GM23248 (cell line): ENCODE measurements around the gene AKAP12. TPM values are rescaled to one million over a fixed set of nuclear protein-coding genes. Genes with fewer than 3 reads are reported as not detected.
A peak's percentile ranks its signal among the peaks of the same experiment; 100 is the strongest.

Experiments used
- DNase-seq: peaks from one replicate; pipeline ENCODE4 v3.0.0-alpha.2; 2015
- H2AFZ ChIP-seq: fragments of 200-600 bp; sonication (generic); 2 replicates; pipeline ENCODE4 v1.6.1; 2016; ENCODE audit warnings: antibody characterized with exemption
- H3F3A ChIP-seq: fragments of 200-600 bp; sonication (generic); 2 replicates; pipeline ENCODE4 v1.6.1; 2016; ENCODE audit warnings: mild to moderate bottlenecking, antibody characterized with exemption, mixed run types; ENCODE audit not compliant: insufficient read depth
- H3K27ac ChIP-seq: fragments of 200-600 bp; sonication (generic); 2 replicates; pipeline ENCODE4 v1.5.1; 2016; ENCODE audit warnings: mild to moderate bottlenecking
- H3K27me3 ChIP-seq: fragments of 200-600 bp; sonication (generic); replicated peaks from 2 replicates; pipeline ENCODE4 v1.6.1; 2016; ENCODE audit warnings: mild to moderate bottlenecking; ENCODE audit not compliant: insufficient read depth
- H3K36me3 ChIP-seq: fragments of 200-600 bp; sonication (generic); 2 replicates; pipeline ENCODE4 v1.6.1; 2016; ENCODE audit warnings: low read depth, mild to moderate bottlenecking
- H3K4me1 ChIP-seq: fragments of 200-600 bp; sonication (generic); 2 replicates; pipeline ENCODE4 v1.6.1; 2016; ENCODE audit warnings: mild to moderate bottlenecking; ENCODE audit not compliant: insufficient read depth
- H3K4me2 ChIP-seq: fragments of 200-600 bp; sonication (generic); one replicate; pipeline ENCODE4 v1.6.1; 2016; ENCODE audit warnings: mild to moderate bottlenecking; ENCODE audit not compliant: unreplicated experiment
- H3K4me3 ChIP-seq: fragments of 200-600 bp; sonication (generic); 2 replicates; pipeline ENCODE4 v1.5.1; 2016; ENCODE audit warnings: mild to moderate bottlenecking
- H3K79me2 ChIP-seq: fragments of 200-600 bp; sonication (generic); 2 replicates; pipeline ENCODE4 v1.6.1; 2016; ENCODE audit warnings: mild to moderate bottlenecking; ENCODE audit not compliant: insufficient read depth
- H3K9ac ChIP-seq: fragments of 200-600 bp; sonication (generic); 2 replicates; pipeline ENCODE4 v1.6.1; 2016; ENCODE audit warnings: mild to moderate bottlenecking
- H3K9me2 ChIP-seq: fragments of 200-600 bp; sonication (generic); 2 replicates; pipeline ENCODE4 v1.6.1; 2016; ENCODE audit warnings: mixed run types, mild to moderate bottlenecking, moderate library complexity; ENCODE audit not compliant: insufficient read depth
- H3K9me3 ChIP-seq: fragments of 200-600 bp; sonication (generic); one replicate; pipeline ENCODE4 v1.6.1; 2017; ENCODE audit warnings: low read depth
- H4K20me1 ChIP-seq: fragments of 200-600 bp; sonication (generic); 2 replicates; pipeline ENCODE4 v1.6.0; 2016; ENCODE audit not compliant: insufficient read depth
- EZH2 ChIP-seq: fragments of 200-600 bp; sonication (generic); IDR thresholded peaks from 2 replicates; pipeline ENCODE4 v1.6.1; 2018; ENCODE audit warnings: antibody characterized with exemption, mild to moderate bottlenecking; ENCODE audit not compliant: insufficient read depth, poor library complexity, severe bottlenecking
- EZH2phosphoT487 ChIP-seq: fragments of 200-600 bp; sonication (generic); IDR thresholded peaks from 2 replicates; pipeline ENCODE4 v1.6.1; 2018; ENCODE audit warnings: antibody characterized with exemption, moderate library complexity, mild to moderate bottlenecking, low read depth; ENCODE audit not compliant: insufficient read depth
- WGBS, 2 experiments: methylation state at CpG; one replicate each; pipeline ENCODE4 v1.1.6; 2015 to 2017; ENCODE audit warnings: low lambda C conversion rate in 2 of 2, low coverage in 1 of 2; ENCODE audit errors: missing lambda C conversion rate in 2 of 2; 5-methylcytosine and 5-hydroxymethylcytosine counted together
- in situ Hi-C: fragments of 300-500 bp; cut with MboI; formaldehyde crosslinking; loops from 2 replicates; pipeline ENCODE4 v1.15.0; 2020
- polyA plus RNA-seq: library from polyadenylated mRNA; unstranded; fragments of >200 nt; fragmentation: Nextera tagmentation; extraction: Ambion mirVana; gene quantifications from 2 replicates; pipeline ENCODE4 v1.2.1, GENCODE V29; 2016
- total RNA-seq: library from RNA; depleted of rRNA; stranded (reverse); fragments of >200 nt; shearing (Covaris generic); gene quantifications from 2 replicates; pipeline ENCODE4 v1.2.3, GENCODE V29; 2014

The AKAP12 gene
- total and polyA plus RNA-seq, 2 experiments from 2014 or later, result 15.7 to 24.6 TPM

- H3K9me3 ChIP-seq, result no peaks in the 10 kb centered on the region
- peak overlapping the region; percentile 52 for H3K4me3 ChIP-seq
- H3K9ac ChIP-seq, result peak overlapping the region; percentile 66
- H3K36me3 ChIP-seq, result no peaks in the 10 kb centered on the region
- H3K9me2 ChIP-seq, result no peaks in the 10 kb centered on the region
- H4K20me1 ChIP-seq, result no peaks in the 10 kb centered on the region
- DNase-seq, result no peak
- peaks cover 95% of the 10 kb centered on the region for H3K79me2 ChIP-seq
- H3F3A ChIP-seq, result peaks cover 7% of the 10 kb centered on the region
- TF ChIP-seq EZH2, result no peak
- TF ChIP-seq EZH2phosphoT487, result no peak
- in situ Hi-C loops, result no loop called here
- H3K4me1 ChIP-seq, result no peaks in the 10 kb centered on the region; the same call in 1 of the 2 replicates
- peak overlapping the region; percentile 50 for H2AFZ ChIP-seq
- H3K27ac ChIP-seq, result peak overlapping the region; percentile 72
- 82 to 86% methylated on average over 5 of the region's 5 CpGs for WGBS, 2 experiments
- peak overlapping the region; percentile 67 for H3K4me2 ChIP-seq
- no peaks in the 10 kb centered on the region for H3K27me3 ChIP-seq
Measured at GRCh38 chr6:151374036-151374683, 134.4 kb downstream of the AKAP12 start.

- no peaks in the 10 kb centered on the region for H4K20me1 ChIP-seq
- H3K36me3 ChIP-seq, result no peaks in the 10 kb centered on the region
- no peak for DNase-seq
- peaks cover 7% of the 10 kb centered on the region for H3K4me1 ChIP-seq
- 97 to 98% methylated on average over 2 of the region's 2 CpGs for WGBS, 2 experiments
- H2AFZ ChIP-seq, result no peak overlapping the region
- no peak overlapping the region for H3K27ac ChIP-seq
- no peaks in the 10 kb centered on the region for H3K9me2 ChIP-seq
- no peaks in the 10 kb centered on the region for H3K27me3 ChIP-seq
- H3K4me2 ChIP-seq, result no peak overlapping the region
- TF ChIP-seq EZH2phosphoT487, result no peak
- no peak for TF ChIP-seq EZH2
- no peak overlapping the region for H3K4me3 ChIP-seq
- H3K79me2 ChIP-seq, result peaks cover 99% of the 10 kb centered on the region
- H3K9me3 ChIP-seq, result no peaks in the 10 kb centered on the region
- H3F3A ChIP-seq, result peaks cover 13% of the 10 kb centered on the region
- no peak overlapping the region for H3K9ac ChIP-seq
- in situ Hi-C loops, result no loop called here
Measured at GRCh38 chr6:151375833-151376232, 136.1 kb downstream of the AKAP12 start.

- peaks cover 13% of the 10 kb centered on the region for H3F3A ChIP-seq
- H3K27ac ChIP-seq, result no peak overlapping the region
- no peaks in the 10 kb centered on the region for H3K9me2 ChIP-seq
- no peaks in the 10 kb centered on the region for H3K9me3 ChIP-seq
- no peaks in the 10 kb centered on the region for H4K20me1 ChIP-seq
- DNase-seq, result no peak
- no peak overlapping the region for H3K4me2 ChIP-seq
- H3K79me2 ChIP-seq, result peaks cover 98% of the 10 kb centered on the region
- H2AFZ ChIP-seq, result no peak overlapping the region
- no peak overlapping the region for H3K9ac ChIP-seq
- in situ Hi-C loops, result no loop called here
- H3K36me3 ChIP-seq, result no peaks in the 10 kb centered on the region
- no peak for TF ChIP-seq EZH2phosphoT487
- no peak for TF ChIP-seq EZH2
- H3K4me1 ChIP-seq, result peaks cover 7% of the 10 kb centered on the region
- no peaks in the 10 kb centered on the region for H3K27me3 ChIP-seq
- 76 to 92% methylated on average over 1 of the region's 1 CpG for WGBS, 2 experiments
- no peak overlapping the region for H3K4me3 ChIP-seq
Measured at GRCh38 chr6:151376440-151376839, 136.7 kb downstream of the AKAP12 start.

GRCh38 chr6:151377095-151377494 lies 137.3 kb downstream of the AKAP12 start:
- WGBS, 2 experiments, result 74 to 76% methylated on average over 3 of the region's 3 CpGs
- Histone ChIP-seq H3K36me3 (no peaks in the 10 kb centered on the region), H3K79me2 (peaks cover 98% of the 10 kb centered on the region), H3K4me1 (peaks cover 7% of the 10 kb centered on the region), H3K9me2 (no peaks in the 10 kb centered on the region), H3K4me2 (no peak overlapping the region), H3F3A (peaks cover 13% of the 10 kb centered on the region), H3K9ac (no peak overlapping the region), H4K20me1 (no peaks in the 10 kb centered on the region), H3K4me3 (no peak overlapping the region), H3K27ac (no peak overlapping the region), H2AFZ (no peak overlapping the region), H3K9me3 (no peaks in the 10 kb centered on the region), H3K27me3 (no peaks in the 10 kb centered on the region)
- no peak for DNase-seq
- in situ Hi-C loops, result no loop called here
- TF ChIP-seq EZH2phosphoT487 (no peak), EZH2 (no peak)
